Transverse colon (tissue), 4 donors: ENCODE data around the gene TMEM170B.

Experiments
- POLR2A ChIP-seq: fragments of 450-650 bp; IDR thresholded peaks from one replicate; pipeline ENCODE4 v1.6.1; 2016; ENCODE audit warnings: antibody characterized with exemption, mild to moderate bottlenecking, moderate library complexity
- POLR2AphosphoS5 ChIP-seq, 3 donors: sonication (generic); formaldehyde crosslinking; IDR thresholded peaks; one replicate each; pipeline ENCODE4 v1.6.1; 2016; ENCODE audit warnings: antibody characterized with exemption in 3 of 3
- TF ChIP-seq, protein P1 (sequence below), 5 experiments: fragments of 200-600 bp in 3 of 5; fragments of 450-650 bp in 2 of 5; sonication (generic) in 3 of 5; IDR thresholded peaks; 1 replicate in 2 of 5; 2 replicates in 3 of 5; pipeline ENCODE4 v1.5.1; 2016 to 2017; ENCODE audit warnings: antibody characterized with exemption in 5 of 5, inconsistent platforms in 3 of 5, mild to moderate bottlenecking in 2 of 5, moderate library complexity in 1 of 5

DNA sequence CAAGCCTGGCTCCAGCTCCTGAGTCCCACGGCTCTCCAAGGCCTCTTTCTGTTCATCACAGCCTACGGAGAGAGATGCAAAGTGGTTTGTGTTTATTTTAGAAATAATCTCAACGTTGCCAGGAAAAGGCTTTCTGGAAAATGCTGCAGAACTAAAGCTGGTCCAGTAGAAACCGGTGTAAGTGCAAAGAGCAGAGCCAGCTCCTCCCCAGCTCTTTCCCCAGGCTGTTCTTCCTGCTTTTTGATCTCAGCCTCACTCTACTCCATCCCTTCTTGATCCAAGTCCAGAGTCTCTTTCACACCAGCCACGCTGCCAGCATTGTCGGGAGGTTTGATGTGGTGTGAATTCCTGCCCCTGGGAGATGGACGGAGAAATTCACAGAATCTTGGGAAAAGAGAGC lies 69.8 kb downstream of the TMEM170B start:
- TF ChIP-seq POLR2AphosphoS5 (IDR thresholded peaks at IDR 0.05) (no peak), POLR2A (no peak)
- TF ChIP-seq, protein P1, sequence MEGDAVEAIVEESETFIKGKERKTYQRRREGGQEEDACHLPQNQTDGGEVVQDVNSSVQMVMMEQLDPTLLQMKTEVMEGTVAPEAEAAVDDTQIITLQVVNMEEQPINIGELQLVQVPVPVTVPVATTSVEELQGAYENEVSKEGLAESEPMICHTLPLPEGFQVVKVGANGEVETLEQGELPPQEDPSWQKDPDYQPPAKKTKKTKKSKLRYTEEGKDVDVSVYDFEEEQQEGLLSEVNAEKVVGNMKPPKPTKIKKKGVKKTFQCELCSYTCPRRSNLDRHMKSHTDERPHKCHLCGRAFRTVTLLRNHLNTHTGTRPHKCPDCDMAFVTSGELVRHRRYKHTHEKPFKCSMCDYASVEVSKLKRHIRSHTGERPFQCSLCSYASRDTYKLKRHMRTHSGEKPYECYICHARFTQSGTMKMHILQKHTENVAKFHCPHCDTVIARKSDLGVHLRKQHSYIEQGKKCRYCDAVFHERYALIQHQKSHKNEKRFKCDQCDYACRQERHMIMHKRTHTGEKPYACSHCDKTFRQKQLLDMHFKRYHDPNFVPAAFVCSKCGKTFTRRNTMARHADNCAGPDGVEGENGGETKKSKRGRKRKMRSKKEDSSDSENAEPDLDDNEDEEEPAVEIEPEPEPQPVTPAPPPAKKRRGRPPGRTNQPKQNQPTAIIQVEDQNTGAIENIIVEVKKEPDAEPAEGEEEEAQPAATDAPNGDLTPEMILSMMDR (IDR thresholded peaks at IDR 0.05) = no peak
